H1 (cell line): Measurements from ENCODE around the gene JMJD1C. TPM values are rescaled to one million over a fixed set of nuclear protein-coding genes. Genes with fewer than 3 reads are reported as not detected.

Source experiments
- CTCF ChIA-PET: fragments of 300-600 bp; sonication (Branson Sonifier 250); formaldehyde crosslinking; loops from one replicate; lab custom pipeline; 2021; ENCODE audit not compliant: partially characterized antibody; lab: Charles Lee
- POLR2A ChIA-PET: fragments of 300-600 bp; sonication (Branson Sonifier 250); formaldehyde crosslinking; loops from one replicate; lab custom pipeline; 2021; ENCODE audit warnings: inconsistent platforms; ENCODE audit not compliant: partially characterized antibody; lab: Charles Lee
- DNase-seq, 2 experiments: peaks; one replicate each; pipeline versions ENCODE4 v3.0.0 to v3.0.0-alpha.2; 2010 to 2022; ENCODE audit warnings: low spot score in 2 of 2, low read depth in 1 of 2, mixed read lengths in 1 of 2
- FAIRE-seq: peaks from 2 replicates; lab custom pipeline; 2011; peaks lifted over from hg19 to GRCh38; lab: Jason Lieb, UNC
- H2AFZ ChIP-seq: 2 replicates; pipeline ENCODE4 v1.8.1; 2012; ENCODE audit warnings: low read length, inconsistent platforms
- H2AK5ac ChIP-seq: 2 replicates; pipeline ENCODE4 v1.6.1; 2013; ENCODE audit warnings: low read depth, low read length
- H2BK120ac ChIP-seq: replicated peaks from 2 replicates; pipeline ENCODE3; 2013; ENCODE audit warnings: low read depth, low read length, inconsistent platforms
- H2BK12ac ChIP-seq: 2 replicates; pipeline ENCODE4 v1.6.1; 2013; ENCODE audit warnings: low read depth, low read length
- H2BK15ac ChIP-seq: 2 replicates; pipeline ENCODE4 v1.6.1; 2013; ENCODE audit warnings: low read length
- H2BK20ac ChIP-seq: 2 replicates; pipeline ENCODE4 v1.6.1; 2013; ENCODE audit warnings: low read length
- H2BK5ac ChIP-seq: 2 replicates; pipeline ENCODE4 v1.6.1; 2013; ENCODE audit warnings: low read depth, low read length
- H3K14ac ChIP-seq: 2 replicates; pipeline ENCODE4 v1.6.1; 2013; ENCODE audit warnings: inconsistent platforms; ENCODE audit not compliant: insufficient read length
- H3K18ac ChIP-seq: 2 replicates; pipeline ENCODE4 v1.6.1; 2013; ENCODE audit warnings: low read length; ENCODE audit errors: extremely low read depth
- H3K23ac ChIP-seq: 2 replicates; pipeline ENCODE4 v1.6.1; 2013; ENCODE audit warnings: inconsistent platforms; ENCODE audit not compliant: insufficient read length
- H3K23me2 ChIP-seq: 2 replicates; pipeline ENCODE4 v1.6.1; 2013; ENCODE audit warnings: low read depth, low read length
- H3K27ac ChIP-seq: 2 replicates; pipeline ENCODE4 v1.6.1; 2011; ENCODE audit warnings: low read depth, low read length, inconsistent platforms
- H3K27me3 ChIP-seq, 4 experiments: replicated peaks in 1 of 4; 1 replicate in 1 of 4; 2 replicates in 3 of 4; pipeline versions ENCODE4 v1.6.1 to v1.8.1; 2011 to 2013; ENCODE audit warnings: low read length in 3 of 4, mild to moderate bottlenecking in 3 of 4, inconsistent platforms in 2 of 4, mixed read lengths in 2 of 4, moderate library complexity in 1 of 4; ENCODE audit not compliant: control insufficient read depth in 3 of 4, insufficient read depth in 3 of 4; ENCODE audit errors: extremely low read depth in 1 of 4
- H3K36me3 ChIP-seq, 4 experiments: 2 replicates each; pipeline versions ENCODE4 v1.6.1 to v1.8.1; 2011 to 2013; ENCODE audit warnings: mild to moderate bottlenecking in 4 of 4, low read length in 3 of 4, moderate library complexity in 2 of 4, control low read depth in 1 of 4, inconsistent platforms in 1 of 4; ENCODE audit not compliant: insufficient read depth in 4 of 4, control insufficient read depth in 2 of 4
- H3K4ac ChIP-seq: replicated peaks from 2 replicates; pipeline ENCODE3; 2013; ENCODE audit warnings: low read length, low read depth, mixed read lengths, inconsistent platforms; ENCODE audit not compliant: insufficient read length
- H3K4me1 ChIP-seq, 4 experiments: replicated peaks in 1 of 4; 1 replicate in 1 of 4; 2 replicates in 3 of 4; pipeline versions ENCODE4 v1.6.1 to v1.8.1; 2011 to 2013; ENCODE audit warnings: low read length in 3 of 4, inconsistent platforms in 2 of 4, mixed read lengths in 1 of 4; ENCODE audit not compliant: insufficient read depth in 4 of 4, control insufficient read depth in 3 of 4
- H3K4me2 ChIP-seq, 2 experiments: 2 replicates each; pipeline versions ENCODE4 v1.6.1 to v1.8.1; 2011 to 2013; ENCODE audit warnings: low read depth in 2 of 2, low read length in 2 of 2, control low read depth in 1 of 2, inconsistent platforms in 1 of 2, mild to moderate bottlenecking in 1 of 2; ENCODE audit not compliant: insufficient read depth in 1 of 2
- H3K4me3 ChIP-seq, 4 experiments: fragments of 200-600, 300-600 bp in 1 of 4; sonication (generic), shearing (Covaris generic), sonication (Bioruptor Twin) in 1 of 4; 2 replicates each; pipeline versions ENCODE4 v1.5.1 to v1.8.1; 2011 to 2016; ENCODE audit warnings: low read length in 4 of 4, low read depth in 3 of 4, control low read depth in 2 of 4, inconsistent platforms in 2 of 4, mild to moderate bottlenecking in 2 of 4, mixed read lengths in 1 of 4, moderate library complexity in 1 of 4; ENCODE audit not compliant: insufficient read depth in 2 of 4; ENCODE audit errors: extremely low read depth in 1 of 4
- H3K56ac ChIP-seq: replicated peaks from 2 replicates; pipeline ENCODE3; 2013; ENCODE audit warnings: low read depth, mild to moderate bottlenecking, mixed read lengths, low read length, inconsistent platforms; ENCODE audit not compliant: insufficient read length
- H3K79me1 ChIP-seq: 2 replicates; pipeline ENCODE4 v1.6.1; 2013; ENCODE audit warnings: low read depth, low read length, control low read depth
- H3K79me2 ChIP-seq, 2 experiments: 2 replicates each; pipeline versions ENCODE4 v1.6.1 to v1.8.1; 2012 to 2013; ENCODE audit warnings: low read length in 2 of 2, mild to moderate bottlenecking in 2 of 2, inconsistent platforms in 1 of 2; ENCODE audit not compliant: insufficient read depth in 2 of 2, control insufficient read depth in 1 of 2
- H3K9ac ChIP-seq, 4 experiments: replicated peaks in 1 of 4; 1 replicate in 1 of 4; 2 replicates in 3 of 4; pipeline versions ENCODE4 v1.6.1 to v1.8.1; 2011 to 2013; ENCODE audit warnings: low read depth in 3 of 4, low read length in 3 of 4, control low read depth in 2 of 4, mild to moderate bottlenecking in 2 of 4, moderate library complexity in 2 of 4, inconsistent platforms in 1 of 4; ENCODE audit errors: extremely low read depth in 1 of 4
- H3K9me3 ChIP-seq, 2 experiments: 2 replicates each; pipeline versions ENCODE4 v1.6.1 to v1.8.1; 2012 to 2013; ENCODE audit warnings: mild to moderate bottlenecking in 2 of 2, moderate library complexity in 2 of 2, control low read depth in 1 of 2, inconsistent platforms in 1 of 2, low read depth in 1 of 2, low read length in 1 of 2, mixed read lengths in 1 of 2; ENCODE audit not compliant: insufficient read depth in 2 of 2
- H4K20me1 ChIP-seq, 2 experiments: replicated peaks in 1 of 2; 2 replicates each; pipeline versions ENCODE3 to v1.8.1; 2011 to 2013; ENCODE audit warnings: inconsistent platforms in 2 of 2, low read length in 2 of 2, mild to moderate bottlenecking in 1 of 2; ENCODE audit not compliant: insufficient read depth in 2 of 2, control insufficient read depth in 1 of 2
- H4K5ac ChIP-seq: 2 replicates; pipeline ENCODE4 v1.6.1; 2013; ENCODE audit warnings: low read length, low read depth, mixed read lengths, inconsistent platforms; ENCODE audit not compliant: insufficient read length
- H4K8ac ChIP-seq: 2 replicates; pipeline ENCODE4 v1.8.0; 2013; ENCODE audit warnings: mild to moderate bottlenecking, moderate library complexity, low read length, inconsistent platforms; ENCODE audit not compliant: insufficient read depth; ENCODE audit errors: extremely low read depth
- H4K91ac ChIP-seq: replicated peaks from 2 replicates; pipeline ENCODE3; 2013; ENCODE audit warnings: low read length, mixed read lengths, inconsistent platforms; ENCODE audit not compliant: insufficient read length
- ASH2L ChIP-seq: fragments of 200-600, 300-600 bp; sonication (generic); IDR thresholded peaks from one replicate; pipeline ENCODE4 v1.7.1; 2017; ENCODE audit warnings: low read length
- CBX5 ChIP-seq: fragments of 300-800, 300-1000 bp; sonication (generic); IDR thresholded peaks from 2 replicates; pipeline ENCODE4 v1.7.1; 2016; ENCODE audit warnings: antibody characterized with exemption, low read length, low read depth
- CREB1 ChIP-seq: IDR thresholded peaks from 2 replicates; pipeline ENCODE4 v1.6.1; 2012; ENCODE audit warnings: inconsistent platforms
- GTF2F1 ChIP-seq: IDR thresholded peaks from 2 replicates; pipeline ENCODE4 v1.6.1; 2012; ENCODE audit warnings: low read depth, low read length, improper control_type of control experiment, borderline replicate concordance
- MAX ChIP-seq: IDR thresholded peaks from 2 replicates; pipeline ENCODE4 v1.6.1; 2012; ENCODE audit warnings: inconsistent platforms
- SUZ12 ChIP-seq: fragments of 200-600 bp; sonication (generic); IDR thresholded peaks from 2 replicates; pipeline ENCODE4 v1.6.1; 2012; ENCODE audit warnings: mild to moderate bottlenecking, inconsistent platforms, low read length, moderate library complexity, mixed read lengths
- TCF12 ChIP-seq: IDR thresholded peaks from 2 replicates; pipeline ENCODE4 v1.6.1; 2011; ENCODE audit warnings: low read depth, mild to moderate bottlenecking, low read length
- TEAD4 ChIP-seq: IDR thresholded peaks from 2 replicates; pipeline ENCODE4 v1.6.1; 2012; ENCODE audit warnings: low read depth, low read length, inconsistent platforms, mixed read lengths
- ZNF274 ChIP-seq: IDR thresholded peaks from 2 replicates; pipeline ENCODE4 v1.7.0; 2012; ENCODE audit warnings: low read length, borderline replicate concordance; ENCODE audit errors: extremely low read depth
- WGBS, 2 experiments: shearing (Covaris generic) in 1 of 2; methylation state at CpG; one replicate each; pipeline versions ENCODE4 v1.1.6 to v1.1.7; 2013 to 2015; ENCODE audit warnings: low lambda C conversion rate in 2 of 2, mixed read lengths in 2 of 2, inconsistent platforms in 1 of 2, low coverage in 1 of 2, missing lambda C conversion rate in 1 of 2; ENCODE audit not compliant: insufficient replicate concordance in 2 of 2, insufficient coverage in 1 of 2, insufficient read length in 1 of 2; ENCODE audit errors: extremely low coverage in 1 of 2, missing lambda C conversion rate in 1 of 2; 5-methylcytosine and 5-hydroxymethylcytosine counted together
- polyA plus RNA-seq, 7 experiments: library from polyadenylated mRNA; depleted of rRNA in 3 of 7; stranded (reverse) in 5 of 7; unstranded in 2 of 7; fragments of >200 nt in 5 of 7; fragments of 200-250 nt in 2 of 7; gene quantifications; 1 replicate in 5 of 7; 2 replicates in 1 of 7; 4 replicates in 1 of 7; pipeline versions ENCODE4 v1.2.1 to v1.2.3, GENCODE V29; 2011 to 2013; ENCODE audit warnings: missing spikeins in 2 of 7, mixed read lengths in 2 of 7
- total RNA-seq: library from RNA; stranded (reverse); fragmentation: NEBNext Ultra II Directional; extraction: Animal tissue kit (Norgen Biotek cat#: 25700); gene quantifications from 2 replicates; pipeline ENCODE4 v1.2.1, GENCODE V29; 2021

The JMJD1C gene
- total and polyA plus RNA-seq, 2 of the 8 experiments (the other 6 are each of a cell fraction or from before 2014, with no cell fraction given) = 54.5 to 210 TPM

- H3K18ac ChIP-seq = no peak overlapping the region
- no peak overlapping the region for H4K8ac ChIP-seq
- no peak overlapping the region for H2AFZ ChIP-seq
- DNase-seq (no peak), FAIRE-seq (no peak)
- no peak overlapping the region for H3K14ac ChIP-seq
- H3K4ac ChIP-seq = no peak overlapping the region
- H3K79me1 ChIP-seq = peaks cover 5% of the 10 kb centered on the region; the same call in 1 of the 2 replicates
- POLR2A ChIA-PET = no interaction called here
- no peak overlapping the region for H4K91ac ChIP-seq
- H3K9ac ChIP-seq = no peak overlapping the region
- H3K4me2 ChIP-seq = no peak overlapping the region
- peaks cover 12 to 93% of the 10 kb centered on the region in 2 experiments for H3K79me2 ChIP-seq
- H3K36me3 ChIP-seq = peaks cover 0 to 7% (median 0%) of the 10 kb centered on the region in 4 experiments; a peak in 1 of 8 replicates
- H2BK120ac ChIP-seq = no peak overlapping the region
- no peak overlapping the region for H2BK12ac ChIP-seq
- no peak overlapping the region for H3K56ac ChIP-seq
- H3K23me2 ChIP-seq = no peaks in the 10 kb centered on the region
- H3K27ac ChIP-seq = no peak overlapping the region
- no peak overlapping the region for H3K23ac ChIP-seq
- H2BK20ac ChIP-seq = no peak overlapping the region
- no peak overlapping the region for H2BK5ac ChIP-seq
- H2BK15ac ChIP-seq = no peak overlapping the region
- peaks cover 1 to 6% of the 10 kb centered on the region in 2 experiments for H4K20me1 ChIP-seq
- no peaks in the 10 kb centered on the region for H3K9me3 ChIP-seq
- no peak overlapping the region for H3K4me3 ChIP-seq
- no peaks in the 10 kb centered on the region for H3K27me3 ChIP-seq
- no peaks in the 10 kb centered on the region; a peak in 1 of 7 replicates for H3K4me1 ChIP-seq
- no peak overlapping the region for H2AK5ac ChIP-seq
- no peak overlapping the region for H4K5ac ChIP-seq
- CTCF ChIA-PET = interaction anchor here (1.1 to 1.7 kb wide), 4 partner anchors 8 to 705 kb away, joined by 3 to 4 read pairs (median 4); no protein-coding TSS in a partner anchor
- TF ChIP-seq CREB1 = no peak
- no peak for TF ChIP-seq CBX5
- no peak for TF ChIP-seq TEAD4
- TF ChIP-seq MAX = no peak
- TF ChIP-seq GTF2F1 = no peak
- TF ChIP-seq SUZ12 = no peak
- no peak for TF ChIP-seq ASH2L
- TF ChIP-seq TCF12 = no peak
- no peak for TF ChIP-seq ZNF274
- WGBS, 2 experiments = 86% methylated on average over 6 of the region's 6 CpGs; no CpG with 5 or more reads in 1 of the 2 experiments
These were observed 323.6 kb downstream of the JMJD1C start for GRCh38 chr10:63142136-63142535.
